Muscle layer of duodenum (tissue), 2 donors: ENCODE data around the gene TRAPPC12.

Experiments used
- H3K27ac ChIP-seq: one replicate; pipeline ENCODE4 v1.7.0; 2013; ENCODE audit warnings: mild to moderate bottlenecking, low read length
- H3K27me3 ChIP-seq: one replicate; pipeline ENCODE4 v1.7.0; 2013; ENCODE audit warnings: low read depth, mild to moderate bottlenecking, control low read depth, low read length
- H3K36me3 ChIP-seq, 2 donors: one replicate each; pipeline ENCODE4 v1.7.0; 2013; ENCODE audit warnings: low read length in 2 of 2, control low read depth in 1 of 2, mild to moderate bottlenecking in 1 of 2; ENCODE audit not compliant: insufficient read depth in 2 of 2, control insufficient read depth in 1 of 2
- H3K4me1 ChIP-seq, 2 donors: one replicate each; pipeline ENCODE4 v1.7.0; 2013; ENCODE audit warnings: low read length in 2 of 2, mild to moderate bottlenecking in 2 of 2, control low read depth in 1 of 2, moderate library complexity in 1 of 2; ENCODE audit not compliant: insufficient read depth in 2 of 2, control insufficient read depth in 1 of 2
- H3K4me3 ChIP-seq, 2 donors: one replicate each; pipeline ENCODE4 v1.7.0; 2013; ENCODE audit warnings: low read length in 2 of 2, low read depth in 1 of 2, mild to moderate bottlenecking in 1 of 2
- H3K9me3 ChIP-seq, 2 donors: one replicate each; pipeline ENCODE4 v1.7.0; 2013; ENCODE audit warnings: low read length in 2 of 2, control low read depth in 1 of 2, mild to moderate bottlenecking in 1 of 2; ENCODE audit not compliant: control insufficient read depth in 1 of 2
- donor health status: healthy.

The TRAPPC12 gene

DNA sequence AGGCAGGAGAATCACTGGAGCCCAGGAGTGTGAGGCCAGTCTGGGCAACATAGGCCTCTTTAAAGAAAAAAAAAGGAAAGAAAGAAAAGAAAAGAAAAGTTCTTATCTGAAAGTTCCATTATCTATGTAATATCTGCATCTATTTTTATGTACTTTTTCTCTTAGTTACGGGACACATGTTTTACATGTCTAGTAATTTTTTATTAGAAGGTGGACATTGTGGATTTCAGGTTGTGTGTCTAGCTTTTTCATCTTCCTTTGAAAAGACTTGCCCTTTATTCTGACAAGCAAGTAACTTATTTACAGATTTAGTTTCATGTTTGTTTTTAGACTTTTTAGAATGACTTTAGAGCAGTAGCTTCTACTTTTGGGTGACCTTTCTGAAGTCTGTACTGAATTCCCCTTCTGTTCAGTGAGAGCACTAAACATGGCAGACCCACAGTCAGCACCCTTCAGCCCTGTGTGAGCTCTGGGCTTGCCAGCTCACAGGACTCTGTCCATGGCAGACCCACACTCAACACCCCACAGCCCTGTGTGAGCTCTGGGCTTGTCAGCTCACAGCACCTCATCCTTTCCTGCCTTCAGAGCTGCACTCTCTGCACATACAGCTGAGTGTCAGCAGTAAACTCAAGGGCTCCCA is 17.5 kb downstream of the TRAPPC12 start:
- no peak overlapping the region for H3K4me3 ChIP-seq
- H3K27ac ChIP-seq: no peak overlapping the region
- no peaks in the 10 kb centered on the region for H3K4me1 ChIP-seq
- peaks cover 16 to 56% of the 10 kb centered on the region in 2 donors for H3K36me3 ChIP-seq
- H3K9me3 ChIP-seq: peaks cover 4 to 17% of the 10 kb centered on the region in 2 donors
- H3K27me3 ChIP-seq: no peaks in the 10 kb centered on the region

- Histone ChIP-seq H3K36me3 (peaks cover 20 to 53% of the 10 kb centered on the region in 2 donors), H3K27ac (no peak overlapping the region), H3K27me3 (no peaks in the 10 kb centered on the region), H3K9me3 (peaks cover 4 to 17% of the 10 kb centered on the region in 2 donors), H3K4me3 (no peak overlapping the region), H3K4me1 (no peaks in the 10 kb centered on the region)
Observed at GRCh38 chr2:3398857-3399256, 19.4 kb downstream of the TRAPPC12 start.

DNA sequence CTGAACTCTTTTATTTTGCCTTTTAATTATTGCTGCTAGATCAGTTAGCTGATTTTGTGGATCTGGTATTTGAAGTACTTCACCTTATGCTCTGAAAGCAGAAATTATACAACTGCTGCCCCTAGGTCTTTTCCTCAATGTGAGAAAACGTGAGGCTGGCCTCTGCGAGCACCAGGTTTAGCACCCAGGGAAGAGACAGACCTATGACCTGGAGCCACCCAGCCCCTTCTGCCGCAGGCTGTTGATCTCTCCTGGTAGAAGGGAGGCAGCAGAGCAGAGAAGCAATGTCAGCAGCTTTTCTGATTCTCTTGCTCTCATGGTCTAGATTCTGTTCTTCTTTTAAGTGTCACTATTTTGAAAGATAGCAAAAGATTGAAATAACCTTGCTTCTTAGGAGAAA is 19.9 kb downstream of the TRAPPC12 start:
- Histone ChIP-seq H3K4me3 (no peak overlapping the region), H3K27ac (no peak overlapping the region)

DNA sequence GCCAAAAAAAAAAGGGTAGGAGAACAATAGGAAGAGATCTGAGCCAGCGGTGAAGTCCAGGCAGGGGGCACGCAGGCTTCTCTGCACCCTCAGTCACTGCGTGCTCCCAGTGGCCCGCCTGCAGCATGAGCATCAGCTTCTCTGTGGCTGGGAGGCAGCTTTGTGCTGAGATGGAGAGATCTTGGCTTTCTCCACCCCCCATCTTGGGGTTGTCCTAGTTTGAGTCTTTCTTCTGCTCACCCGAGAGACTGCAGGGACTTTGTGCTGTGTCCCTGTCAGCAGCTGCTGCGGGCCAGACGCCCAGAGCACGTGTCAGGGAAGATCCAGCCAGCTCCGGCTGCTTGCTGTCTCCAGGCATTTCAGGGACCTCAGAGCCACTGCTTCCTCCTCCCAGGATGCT is 20.3 kb downstream of the TRAPPC12 start:
- H3K27me3 ChIP-seq: no peaks in the 10 kb centered on the region
- no peak overlapping the region for H3K4me3 ChIP-seq
- H3K4me1 ChIP-seq: no peaks in the 10 kb centered on the region
- no peak overlapping the region for H3K27ac ChIP-seq
- H3K9me3 ChIP-seq: peaks cover 4 to 17% of the 10 kb centered on the region in 2 donors
- H3K36me3 ChIP-seq: peaks cover 20 to 49% of the 10 kb centered on the region in 2 donors

More for the DNA sequence above, 19.9 kb downstream of the TRAPPC12 start:
- Histone ChIP-seq H3K27me3 (no peaks in the 10 kb centered on the region), H3K9me3 (peaks cover 4 to 17% of the 10 kb centered on the region in 2 donors), H3K36me3 (peaks cover 20 to 49% of the 10 kb centered on the region in 2 donors), H3K4me1 (no peaks in the 10 kb centered on the region)

DNA sequence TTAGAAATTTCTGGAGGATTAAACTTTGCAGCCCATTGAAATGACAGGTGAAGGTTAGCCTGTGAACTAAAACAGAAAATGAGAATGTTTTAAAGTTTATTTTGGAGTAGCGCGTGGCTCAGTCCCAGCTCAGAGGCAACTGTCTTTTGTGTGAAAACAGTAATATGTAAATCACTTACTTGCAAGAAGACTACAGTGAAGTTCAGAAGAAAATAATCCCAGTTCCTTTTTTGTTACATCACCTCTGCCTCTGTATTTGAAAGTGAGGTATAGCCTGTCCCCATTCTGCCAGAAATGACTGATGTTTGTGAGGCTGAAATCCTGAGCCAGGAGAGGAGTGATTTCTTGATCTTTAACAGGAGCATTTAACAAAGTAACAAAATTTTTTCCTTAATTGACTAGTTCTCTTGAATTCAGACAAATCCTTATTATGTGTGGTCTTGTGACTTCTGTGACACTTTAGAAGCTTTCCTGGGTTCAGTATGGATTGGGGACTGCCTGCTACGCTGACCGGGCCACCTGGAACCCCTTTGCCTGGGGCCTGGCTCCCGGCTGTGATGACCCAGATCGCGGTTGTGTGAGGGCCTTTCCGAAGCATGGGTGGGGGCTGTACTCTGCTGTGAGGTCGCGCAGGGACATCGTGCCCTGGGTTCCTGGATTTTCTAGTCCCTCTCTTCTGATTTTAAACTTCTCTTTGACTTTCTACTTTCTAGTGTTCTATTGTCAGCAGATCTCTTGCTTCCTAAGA is 24.3 kb downstream of the TRAPPC12 start:
- no peaks in the 10 kb centered on the region for H3K27me3 ChIP-seq
- no peak overlapping the region for H3K4me3 ChIP-seq
- peaks cover 0 to 10% of the 10 kb centered on the region in 2 donors for H3K4me1 ChIP-seq
- H3K36me3 ChIP-seq: peaks cover 19 to 27% of the 10 kb centered on the region in 2 donors
- H3K9me3 ChIP-seq: no peaks in the 10 kb centered on the region
- H3K27ac ChIP-seq: no peak overlapping the region

- H3K27ac ChIP-seq: no peak overlapping the region
- H3K4me3 ChIP-seq: no peak overlapping the region
- peaks cover 0 to 10% of the 10 kb centered on the region in 2 donors for H3K4me1 ChIP-seq
- peaks cover 19 to 26% of the 10 kb centered on the region in 2 donors for H3K36me3 ChIP-seq
- H3K9me3 ChIP-seq: no peaks in the 10 kb centered on the region
- no peaks in the 10 kb centered on the region for H3K27me3 ChIP-seq
Observed at GRCh38 chr2:3404349-3404894, 24.9 kb downstream of the TRAPPC12 start.

- Histone ChIP-seq H3K27ac (no peak overlapping the region), H3K27me3 (no peaks in the 10 kb centered on the region), H3K9me3 (no peaks in the 10 kb centered on the region), H3K4me3 (no peak overlapping the region), H3K4me1 (peaks cover 0 to 10% of the 10 kb centered on the region in 2 donors), H3K36me3 (peaks cover 19 to 26% of the 10 kb centered on the region in 2 donors)
Observed at GRCh38 chr2:3405307-3405706, 25.8 kb downstream of the TRAPPC12 start.

DNA sequence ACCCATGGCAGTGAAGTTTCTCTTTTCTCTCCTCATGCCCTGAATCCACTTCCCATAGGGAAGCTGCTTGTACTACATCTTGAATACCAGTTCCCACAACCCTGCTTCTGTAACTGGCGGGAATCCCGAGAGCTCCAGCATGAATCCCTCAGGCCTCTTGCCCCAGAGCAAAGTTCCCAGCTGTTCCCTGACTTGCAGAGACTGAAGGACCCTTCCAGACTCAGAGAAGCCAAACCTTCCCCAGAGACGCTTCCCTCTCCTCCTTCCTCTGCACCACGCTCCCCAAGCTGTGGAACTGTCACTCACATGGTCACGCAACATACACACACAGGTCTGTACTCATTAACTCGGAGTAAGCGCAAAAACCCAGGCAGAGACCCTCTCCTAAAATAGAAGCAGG is 26.4 kb downstream of the TRAPPC12 start:
- H3K27me3 ChIP-seq: no peaks in the 10 kb centered on the region
- no peak overlapping the region for H3K27ac ChIP-seq
- peaks cover 17 to 23% of the 10 kb centered on the region in 2 donors for H3K36me3 ChIP-seq
- peaks cover 0 to 10% of the 10 kb centered on the region in 2 donors for H3K4me1 ChIP-seq
- no peak overlapping the region for H3K4me3 ChIP-seq
- no peaks in the 10 kb centered on the region for H3K9me3 ChIP-seq

DNA sequence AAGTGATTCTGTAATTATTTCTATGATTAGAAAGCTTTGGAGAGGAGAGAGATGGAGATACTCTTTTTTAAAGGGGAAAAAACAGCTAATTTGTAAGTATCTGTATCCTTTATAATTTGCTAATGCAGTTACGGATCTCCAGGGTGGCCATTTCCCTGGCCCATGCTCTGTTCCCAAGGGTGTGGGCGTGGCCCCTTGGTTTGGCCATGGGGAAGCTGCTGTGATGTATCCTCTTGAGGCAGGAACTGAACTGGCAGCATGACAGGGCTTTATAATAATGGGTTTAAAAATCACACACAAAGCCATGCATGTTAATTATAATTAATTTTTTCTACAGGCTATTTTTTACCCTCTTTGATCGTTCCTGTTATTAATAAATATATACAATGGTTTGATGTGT is 27.0 kb downstream of the TRAPPC12 start:
- no peaks in the 10 kb centered on the region for H3K27me3 ChIP-seq
- peaks cover 0 to 10% of the 10 kb centered on the region in 2 donors for H3K4me1 ChIP-seq
- H3K4me3 ChIP-seq: no peak overlapping the region
- H3K27ac ChIP-seq: no peak overlapping the region
- no peaks in the 10 kb centered on the region for H3K9me3 ChIP-seq
- H3K36me3 ChIP-seq: peaks cover 18 to 19% of the 10 kb centered on the region in 2 donors

DNA sequence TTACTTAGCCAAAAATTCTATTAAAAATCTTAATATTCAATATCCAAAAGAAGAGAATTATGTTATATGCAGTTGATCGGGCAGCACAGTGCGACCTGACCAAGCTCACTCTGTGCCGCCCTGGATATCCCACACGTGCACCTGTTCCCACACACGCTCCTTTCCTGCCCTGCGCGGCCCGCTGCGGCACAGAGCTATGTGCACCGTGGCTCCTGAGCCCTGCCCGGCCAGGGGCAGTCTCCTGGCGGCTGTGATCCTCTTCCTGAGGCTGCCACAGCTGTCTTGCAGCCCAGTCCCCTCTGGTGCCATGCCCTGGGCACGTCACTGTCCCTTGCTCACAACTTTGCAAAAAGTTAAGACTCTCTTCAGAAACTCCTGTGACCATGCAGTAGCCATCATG is 29.3 kb downstream of the TRAPPC12 start:
- H3K4me1 ChIP-seq: peaks cover 0 to 10% of the 10 kb centered on the region in 2 donors
- H3K4me3 ChIP-seq: no peak overlapping the region
- H3K27me3 ChIP-seq: no peaks in the 10 kb centered on the region
- H3K9me3 ChIP-seq: no peaks in the 10 kb centered on the region
- H3K36me3 ChIP-seq: peaks cover 8 to 17% of the 10 kb centered on the region in 2 donors
- H3K27ac ChIP-seq: no peak overlapping the region

DNA sequence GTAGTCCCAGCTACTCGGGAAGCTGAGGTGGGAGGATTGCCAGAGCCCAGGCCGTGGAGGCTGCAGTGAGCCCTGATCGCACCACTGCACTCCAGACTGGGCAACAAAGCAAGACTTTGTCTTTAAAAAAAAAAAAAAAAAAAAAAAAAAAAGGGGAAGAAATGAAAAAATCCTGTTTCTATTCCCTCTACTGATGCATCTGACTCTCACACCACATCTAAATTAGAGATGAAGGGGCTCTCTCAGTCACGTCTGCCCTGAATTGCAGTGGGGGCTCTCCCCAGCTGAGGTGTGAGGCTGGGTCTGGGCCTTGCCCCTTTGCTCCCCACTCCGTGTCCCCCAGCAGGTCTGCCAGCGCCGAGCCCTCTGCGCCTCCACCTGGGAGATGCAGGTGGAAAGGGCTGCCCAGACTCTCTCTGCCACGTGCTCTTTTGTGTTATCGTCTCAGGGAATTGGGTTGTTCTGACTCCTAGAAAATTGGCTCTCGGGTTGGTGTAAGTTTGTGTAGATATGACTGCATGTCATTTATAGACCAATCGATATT is 30.2 kb downstream of the TRAPPC12 start:
- Histone ChIP-seq H3K27ac (no peak overlapping the region), H3K27me3 (no peaks in the 10 kb centered on the region), H3K9me3 (no peaks in the 10 kb centered on the region), H3K4me3 (no peak overlapping the region), H3K36me3 (peaks cover 17 to 19% of the 10 kb centered on the region in 2 donors), H3K4me1 (peaks cover 0 to 10% of the 10 kb centered on the region in 2 donors)
